ENCODE measurements around the gene ADI1.

Gene ADI1

GRCh38 chr2:3523551-3524041 is 4.3 kb upstream of the ADI1 start:
- no peak for TF ChIP-seq SIN3A (IDR thresholded peaks at IDR 0.05; ENCODE audit: borderline replicate concordance, insufficient read depth, low read length)

GRCh38 chr2:3522961-3523421 is 3.7 kb upstream of the ADI1 start:
- TF ChIP-seq FOXP2 (optimal IDR thresholded peaks at IDR 0.05; ENCODE audit: borderline replicate concordance, extremely low read depth, extremely low read length, insufficient read depth) (no peak), SIN3A (IDR thresholded peaks at IDR 0.05; ENCODE audit: borderline replicate concordance, insufficient read depth, low read length) (no peak), TAF1 (IDR thresholded peaks at IDR 0.05; ENCODE audit: borderline replicate concordance, insufficient read depth, low read length) (no peak), POLR2AphosphoS5 (IDR thresholded peaks at IDR 0.05; ENCODE audit: low read depth, low read length) (no peak), REST (IDR thresholded peaks at IDR 0.05; ENCODE audit: insufficient read depth in 1 of 2, low read depth in 2 of 2, low read length in 2 of 2) (no peak)

GRCh38 chr2:3520591-3520990 is 1.3 kb upstream of the ADI1 start:
- TF ChIP-seq REST (IDR thresholded peaks at IDR 0.05; ENCODE audit: insufficient read depth in 1 of 2, low read depth in 2 of 2, low read length in 2 of 2) = no peak
- TF ChIP-seq TAF1 (IDR thresholded peaks at IDR 0.05; ENCODE audit: borderline replicate concordance, insufficient read depth, low read length) = no peak
- no peak for TF ChIP-seq POLR2AphosphoS5 (IDR thresholded peaks at IDR 0.05; ENCODE audit: low read depth, low read length)
- no peak for TF ChIP-seq SIN3A (IDR thresholded peaks at IDR 0.05; ENCODE audit: borderline replicate concordance, insufficient read depth, low read length)
- TF ChIP-seq FOXP2 (optimal IDR thresholded peaks at IDR 0.05; ENCODE audit: borderline replicate concordance, extremely low read depth, extremely low read length, insufficient read depth) = no peak

- peak; percentile 58 for TF ChIP-seq FOXP2 (optimal IDR thresholded peaks at IDR 0.05; ENCODE audit: borderline replicate concordance, extremely low read depth, extremely low read length, insufficient read depth)
- peak; percentile 63; the same call in 1 of the 2 replicates for TF ChIP-seq POLR2AphosphoS5 (IDR thresholded peaks at IDR 0.05; ENCODE audit: low read depth, low read length)
- TF ChIP-seq TAF1 (IDR thresholded peaks at IDR 0.05; ENCODE audit: borderline replicate concordance, insufficient read depth, low read length) = peak; percentile 72; the same call in 1 of the 2 replicates
- TF ChIP-seq REST (IDR thresholded peaks at IDR 0.05; ENCODE audit: insufficient read depth in 1 of 2, low read depth in 2 of 2, low read length in 2 of 2) = peak in 1 of 2 experiments; percentile 39; a peak in 1 of 4 replicates
- TF ChIP-seq SIN3A (IDR thresholded peaks at IDR 0.05; ENCODE audit: borderline replicate concordance, insufficient read depth, low read length) = peak; percentile 77; the same call in 1 of the 2 replicates
These were observed 656 bp downstream of the ADI1 start for GRCh38 chr2:3518496-3519254.

- TF ChIP-seq POLR2AphosphoS5 (IDR thresholded peaks at IDR 0.05; ENCODE audit: low read depth, low read length) = no peak
- TF ChIP-seq TAF1 (IDR thresholded peaks at IDR 0.05; ENCODE audit: borderline replicate concordance, insufficient read depth, low read length) = no peak
- no peak for TF ChIP-seq FOXP2 (optimal IDR thresholded peaks at IDR 0.05; ENCODE audit: borderline replicate concordance, extremely low read depth, extremely low read length, insufficient read depth)
- no peak for TF ChIP-seq SIN3A (IDR thresholded peaks at IDR 0.05; ENCODE audit: borderline replicate concordance, insufficient read depth, low read length)
- no peak for TF ChIP-seq REST (IDR thresholded peaks at IDR 0.05; ENCODE audit: insufficient read depth in 1 of 2, low read depth in 2 of 2, low read length in 2 of 2)
These were observed 1.3 kb downstream of the ADI1 start for GRCh38 chr2:3517948-3518495.
